GM13977 (cell line): Measurements from ENCODE around the gene TC2N.

Experiments used
- DNase-seq: peaks from one replicate; pipeline ENCODE4 v3.0.0; 2012; ENCODE audit warnings: low spot score
- in situ Hi-C: fragments of 300-500 bp; cut with MboI; formaldehyde crosslinking; loops from one replicate; pipeline ENCODE4 v1.12.0; 2022; ENCODE audit warnings: low sequenced_read_pairs, low pct_unique_long_range_greater_than_20kb, mixed read lengths, inconsistent platforms; ENCODE audit not compliant: unreplicated experiment
- TF ChIP-seq, protein P1 (sequence below): IDR thresholded peaks from 2 replicates; pipeline ENCODE4 v1.5.1; 2012; ENCODE audit warnings: mild to moderate bottlenecking, control low read depth; ENCODE audit not compliant: insufficient read depth; ENCODE audit errors: extremely low read depth, missing control alignments

Gene TC2N

DNA sequence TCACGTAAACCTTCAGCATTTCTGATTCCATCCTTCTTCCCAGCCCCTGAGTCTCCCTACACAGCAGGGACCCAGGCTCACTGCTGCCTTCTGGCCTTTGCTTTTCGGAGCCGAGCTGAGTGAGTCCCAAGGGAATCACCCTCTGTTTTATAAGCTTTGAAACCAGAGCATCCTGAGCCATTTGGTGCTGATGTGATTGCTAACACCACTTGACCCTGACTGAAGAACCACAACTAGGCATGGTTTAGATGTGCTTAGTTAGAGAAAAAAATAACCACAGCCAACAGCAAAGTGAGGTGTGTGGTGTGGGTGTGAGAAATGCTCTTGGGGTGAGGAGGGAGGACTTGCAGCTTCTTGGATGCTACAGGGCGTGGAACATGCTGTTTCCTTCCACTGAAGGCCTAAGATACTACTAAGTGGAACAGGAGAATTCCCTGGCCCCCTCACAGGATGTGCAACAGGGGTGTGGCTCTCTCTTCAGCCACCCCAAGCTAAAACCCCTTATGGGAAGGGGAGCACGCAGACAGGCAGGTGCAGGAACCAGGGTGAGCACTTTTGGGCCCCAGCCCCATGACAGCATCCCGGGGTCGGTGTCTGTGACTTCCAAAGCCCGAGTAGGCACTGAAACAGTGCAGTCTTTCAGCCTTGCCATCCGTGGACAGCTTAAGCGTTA is at the start of gene TC2N:
Gene TC2N, minus strand, starts transcription at position 221 of the 673 bp plus-strand sequence. CDS start 53,767 bp downstream, outside the sequence.
- in situ Hi-C loops: no loop called here
- DNase-seq: no peak
- TF ChIP-seq, protein P1, sequence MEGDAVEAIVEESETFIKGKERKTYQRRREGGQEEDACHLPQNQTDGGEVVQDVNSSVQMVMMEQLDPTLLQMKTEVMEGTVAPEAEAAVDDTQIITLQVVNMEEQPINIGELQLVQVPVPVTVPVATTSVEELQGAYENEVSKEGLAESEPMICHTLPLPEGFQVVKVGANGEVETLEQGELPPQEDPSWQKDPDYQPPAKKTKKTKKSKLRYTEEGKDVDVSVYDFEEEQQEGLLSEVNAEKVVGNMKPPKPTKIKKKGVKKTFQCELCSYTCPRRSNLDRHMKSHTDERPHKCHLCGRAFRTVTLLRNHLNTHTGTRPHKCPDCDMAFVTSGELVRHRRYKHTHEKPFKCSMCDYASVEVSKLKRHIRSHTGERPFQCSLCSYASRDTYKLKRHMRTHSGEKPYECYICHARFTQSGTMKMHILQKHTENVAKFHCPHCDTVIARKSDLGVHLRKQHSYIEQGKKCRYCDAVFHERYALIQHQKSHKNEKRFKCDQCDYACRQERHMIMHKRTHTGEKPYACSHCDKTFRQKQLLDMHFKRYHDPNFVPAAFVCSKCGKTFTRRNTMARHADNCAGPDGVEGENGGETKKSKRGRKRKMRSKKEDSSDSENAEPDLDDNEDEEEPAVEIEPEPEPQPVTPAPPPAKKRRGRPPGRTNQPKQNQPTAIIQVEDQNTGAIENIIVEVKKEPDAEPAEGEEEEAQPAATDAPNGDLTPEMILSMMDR: no peak

GRCh38 chr14:91912035-91912434 is 44.7 kb upstream of the TC2N start:
- no peak for DNase-seq
- TF ChIP-seq, protein P1: no peak
- in situ Hi-C loops: no loop called here

GRCh38 chr14:91911474-91912032 is 44.2 kb upstream of the TC2N start:
- peak; percentile 50 for DNase-seq
- in situ Hi-C loops: no loop called here
- TF ChIP-seq, protein P1: peak; percentile 38

DNA sequence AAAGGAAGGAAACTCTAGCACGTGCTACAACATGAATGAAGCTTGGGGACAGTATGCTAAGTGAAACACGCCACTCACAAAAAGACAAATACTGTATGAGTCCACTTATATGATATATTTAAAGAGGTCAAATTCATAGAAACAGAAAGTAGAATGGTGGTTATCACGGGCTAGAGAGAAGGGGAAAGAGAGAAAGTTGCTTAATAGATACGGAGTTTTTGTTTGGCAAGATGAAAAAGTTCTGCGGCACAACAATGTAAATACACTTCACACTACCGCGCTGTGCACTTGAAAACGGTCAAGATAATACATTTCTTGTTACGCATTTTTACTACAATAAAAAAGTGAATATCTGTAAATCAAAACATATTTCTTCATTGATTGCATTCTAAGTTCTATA is 42.9 kb upstream of the TC2N start:
- DNase-seq: no peak
- in situ Hi-C loops: no loop called here
- TF ChIP-seq, protein P1: no peak

- TF ChIP-seq, protein P1: no peak
- in situ Hi-C loops: no loop called here
- DNase-seq: no peak
Observed at GRCh38 chr14:91906374-91906773, 39.0 kb upstream of the TC2N start.

DNA sequence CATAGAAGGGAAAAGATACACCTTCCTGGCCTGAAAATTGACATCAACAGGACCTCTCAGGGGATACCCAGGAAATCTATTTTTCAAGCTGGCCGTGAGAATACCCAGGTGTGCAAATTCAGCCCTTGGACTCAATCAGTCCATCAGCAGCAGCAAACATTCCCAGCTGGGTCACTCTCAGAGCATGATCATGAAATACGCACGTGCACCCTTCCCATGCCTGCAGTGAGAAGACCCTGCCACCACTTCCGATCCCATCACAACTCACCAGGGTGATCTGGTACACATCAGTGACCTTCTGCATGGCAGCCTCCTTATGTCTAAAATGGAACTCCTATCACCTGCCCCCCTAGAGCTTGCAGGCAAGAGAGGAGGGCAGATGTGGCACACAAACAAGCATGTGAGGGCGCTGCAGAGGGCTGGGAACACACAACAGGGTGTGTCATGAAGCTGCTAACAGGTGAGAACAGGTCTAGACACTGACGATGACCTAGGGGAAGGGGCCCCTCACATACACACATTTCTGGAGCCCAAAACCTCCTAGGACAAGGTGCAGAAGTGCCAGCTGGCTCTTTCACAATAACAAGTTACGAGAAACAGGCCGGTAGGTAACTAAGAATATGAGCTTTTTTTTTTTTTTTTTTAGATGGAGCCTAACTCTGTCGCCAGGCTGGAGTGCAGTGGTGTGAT is 37.8 kb upstream of the TC2N start:
- in situ Hi-C loops: no loop called here
- TF ChIP-seq, protein P1: no peak
- no peak for DNase-seq
